ENCODE measurements around the gene CDC14A. TPM values are rescaled to one million over a fixed set of nuclear protein-coding genes. Genes with fewer than 3 reads are reported as not detected.

Gene CDC14A
- total and polyA plus RNA-seq, 8 donors: 8.9 to 16.4 (median 14.2) TPM

DNA sequence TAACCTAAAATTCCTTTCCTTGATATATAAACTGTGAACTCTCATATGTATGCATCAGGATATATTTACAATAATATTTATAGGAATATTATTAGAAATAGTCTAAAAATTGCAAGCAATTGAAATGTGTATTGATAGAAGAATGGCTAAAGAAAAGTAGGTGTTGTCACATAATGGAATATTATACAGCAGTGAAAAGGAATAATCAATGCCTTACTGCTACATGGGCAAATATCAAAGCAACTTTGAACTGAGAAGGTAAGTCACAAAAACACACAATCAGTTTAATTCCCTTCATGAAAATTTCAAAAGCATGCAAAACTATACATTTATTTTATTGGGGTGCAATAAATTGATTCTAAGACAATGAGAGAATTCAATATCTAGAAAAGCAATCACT lies 35.7 kb upstream of the CDC14A start:
- Histone ChIP-seq H3K4me1 (no peaks in the 10 kb centered on the region), H3K4me3 (no peak overlapping the region), H3K36me3 (no peaks in the 10 kb centered on the region), H3K9me3 (peaks cover 0 to 32% of the 10 kb centered on the region in 2 donors), H3K27me3 (no peaks in the 10 kb centered on the region), H3K27ac (no peak overlapping the region)
- DNase-seq: no peak
- TF ChIP-seq CTCF (IDR thresholded peaks at IDR 0.05): no peak
- intact Hi-C loops (cut with DNase I): no loop called here
- ATAC-seq: no peak

DNA sequence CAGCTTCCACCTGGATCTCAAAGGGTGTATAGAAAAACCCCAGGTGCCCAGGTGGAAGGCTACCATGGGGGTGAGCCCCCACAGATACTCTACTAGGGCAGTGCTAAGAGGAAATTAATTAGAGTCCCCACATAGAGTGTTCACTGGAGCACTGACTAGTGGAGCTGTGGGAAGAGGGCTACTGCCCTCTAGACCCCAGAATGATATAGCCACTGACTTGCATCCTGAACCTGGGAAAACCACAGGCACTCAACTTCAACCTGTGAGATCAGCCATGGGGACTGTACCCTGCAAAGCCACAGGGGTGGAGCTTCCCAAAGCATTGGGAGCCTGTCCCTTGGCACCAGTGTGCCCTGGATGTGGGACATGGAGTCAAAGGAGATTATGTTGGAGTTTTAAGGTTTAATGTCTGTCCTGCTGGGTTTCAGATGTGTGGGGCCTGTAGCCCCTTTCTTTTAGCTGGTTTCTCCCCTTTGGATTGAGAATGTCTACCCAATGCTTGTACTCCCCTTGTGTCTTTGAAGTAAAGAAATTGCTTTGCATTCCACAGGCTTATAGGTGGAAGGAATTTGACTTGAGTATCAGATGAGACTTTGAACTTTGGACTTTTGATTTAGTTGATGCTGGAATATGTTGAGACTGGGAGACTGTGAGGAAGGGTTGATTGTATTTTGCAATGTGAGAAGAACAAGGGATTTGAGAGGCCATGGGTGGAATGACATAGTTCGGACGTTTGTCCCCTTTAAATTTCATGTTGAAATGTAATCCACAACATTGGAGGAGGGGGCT lies 31.8 kb upstream of the CDC14A start:
- intact Hi-C loops (cut with DNase I): no loop called here
- H3K36me3 ChIP-seq: no peaks in the 10 kb centered on the region
- no peaks in the 10 kb centered on the region for H3K27me3 ChIP-seq
- no peaks in the 10 kb centered on the region for H3K4me1 ChIP-seq
- H3K9me3 ChIP-seq: peaks cover 0 to 31% of the 10 kb centered on the region in 2 donors
- H3K4me3 ChIP-seq: no peak overlapping the region
- H3K27ac ChIP-seq: no peak overlapping the region
- no peak for ATAC-seq
- no peak for TF ChIP-seq CTCF (IDR thresholded peaks at IDR 0.05)
- no peak for DNase-seq

DNA sequence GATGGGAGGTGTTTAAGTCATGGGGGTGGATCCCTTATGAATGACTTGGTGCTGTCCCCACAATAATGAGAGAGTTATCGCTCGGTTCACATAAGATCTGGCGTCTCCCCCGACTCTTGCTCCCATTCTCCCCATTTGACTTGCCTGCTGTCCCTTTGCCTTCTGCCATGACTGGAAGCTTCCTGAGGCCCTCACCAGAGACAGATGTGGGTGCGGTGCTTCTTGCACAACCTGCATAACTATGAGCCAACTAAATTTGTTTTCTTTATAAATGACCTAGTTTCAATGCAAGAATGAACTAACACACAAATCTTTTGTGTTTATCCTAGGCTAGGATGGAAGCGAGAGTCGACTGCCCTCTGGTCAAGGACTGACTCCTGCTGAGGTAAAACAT lies 31.2 kb upstream of the CDC14A start:
- ATAC-seq (no peak), DNase-seq (no peak)
- H3K36me3 ChIP-seq: no peaks in the 10 kb centered on the region
- peaks cover 0 to 25% of the 10 kb centered on the region in 2 donors for H3K9me3 ChIP-seq
- H3K4me3 ChIP-seq: no peak overlapping the region
- no peaks in the 10 kb centered on the region for H3K27me3 ChIP-seq
- H3K27ac ChIP-seq: no peak overlapping the region
- H3K4me1 ChIP-seq: no peaks in the 10 kb centered on the region
- no peak for TF ChIP-seq CTCF (IDR thresholded peaks at IDR 0.05)
- intact Hi-C loops (cut with DNase I): no loop called here

DNA sequence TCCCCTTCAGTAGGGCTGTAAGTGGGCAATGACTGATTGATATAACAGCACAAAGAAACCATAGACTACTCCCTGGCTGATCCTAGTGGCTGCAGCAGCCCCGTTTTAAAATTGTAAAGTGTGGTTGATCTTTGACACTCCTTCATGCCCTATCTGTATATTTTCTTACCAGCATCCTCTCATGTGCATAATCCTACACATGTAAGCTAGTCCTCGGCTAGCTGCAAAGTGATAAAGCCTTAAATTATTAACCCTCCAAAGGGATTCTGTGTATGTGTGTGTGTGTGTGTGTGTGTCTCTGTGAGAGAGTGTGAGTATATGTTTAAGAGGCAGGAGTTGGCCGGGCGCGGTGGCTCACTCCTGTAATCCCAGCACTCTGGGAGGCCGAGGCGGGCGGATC lies 30.8 kb upstream of the CDC14A start:
- TF ChIP-seq CTCF (IDR thresholded peaks at IDR 0.05): no peak
- no peak overlapping the region for H3K27ac ChIP-seq
- H3K9me3 ChIP-seq: peaks cover 0 to 22% of the 10 kb centered on the region in 2 donors
- no peak overlapping the region for H3K4me3 ChIP-seq
- no peaks in the 10 kb centered on the region for H3K27me3 ChIP-seq
- no peak for DNase-seq
- no peaks in the 10 kb centered on the region for H3K36me3 ChIP-seq
- intact Hi-C loops (cut with DNase I): no loop called here
- no peaks in the 10 kb centered on the region for H3K4me1 ChIP-seq
- ATAC-seq: no peak

DNA sequence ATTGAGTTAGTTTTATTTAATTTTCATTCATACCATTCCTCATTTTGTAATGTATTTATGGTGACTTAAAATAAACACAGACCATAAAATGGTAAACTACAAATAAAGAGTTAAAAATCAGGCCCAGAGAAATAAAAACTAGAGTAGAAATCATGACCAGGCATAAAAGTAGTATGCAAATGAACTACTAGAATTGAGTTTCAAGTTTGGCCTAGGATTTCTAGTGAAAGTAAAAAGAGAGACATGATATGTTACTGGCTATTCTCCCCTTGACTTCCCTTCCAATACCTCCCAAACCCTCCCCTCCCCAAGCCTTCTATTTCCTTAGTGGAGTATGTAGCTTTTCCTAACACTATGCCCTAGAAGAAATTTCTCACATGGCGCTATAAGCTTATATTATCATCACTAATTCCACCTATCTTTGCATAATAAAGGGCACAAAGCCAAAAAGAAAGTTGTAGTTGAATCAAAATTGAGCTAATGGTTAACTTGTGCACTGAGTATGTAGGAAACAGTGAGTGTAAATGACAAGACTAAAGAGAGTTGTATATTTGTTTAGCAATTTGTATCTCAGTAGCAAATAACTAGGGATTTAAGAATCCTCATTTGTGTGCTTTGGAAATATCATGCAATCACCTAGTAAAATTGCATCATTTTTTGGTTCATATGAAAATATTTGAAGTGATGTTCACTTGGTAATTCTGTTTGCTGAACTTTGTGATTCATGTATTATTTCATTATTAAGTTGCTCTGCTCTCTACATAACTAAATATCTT lies 29.7 kb upstream of the CDC14A start:
- Histone ChIP-seq H3K9me3 (peaks cover 0 to 20% of the 10 kb centered on the region in 2 donors), H3K27me3 (no peaks in the 10 kb centered on the region), H3K36me3 (no peaks in the 10 kb centered on the region), H3K4me3 (no peak overlapping the region), H3K27ac (no peak overlapping the region), H3K4me1 (no peaks in the 10 kb centered on the region)
- peak; percentile 44 for ATAC-seq
- intact Hi-C loops (cut with DNase I): no loop called here
- DNase-seq: no peak
- TF ChIP-seq CTCF (IDR thresholded peaks at IDR 0.05): no peak

Data from left lung (tissue), 10 donors.